GM21526 (cell line): ENCODE results near the gene DNASE1L3.
"Not testable (repeated sequence)": the region's sequence is repeated elsewhere in the genome, so short reads cannot be mapped to it uniquely, and the experiment has no call there.

Source experiments
- ATAC-seq: cut with Tn5 transposase; IDR thresholded peaks from one replicate; pipeline ENCODE4 v1.9.1; 2021; ENCODE audit warnings: moderate library complexity; ENCODE audit not compliant: unreplicated experiment, low FRiP score

DNASE1L3 gene

GRCh38 chr3:58210761-58211460, at the start of gene DNASE1L3:
Gene DNASE1L3, minus strand, starts transcription at chr3:58210972. Its CDS starts 66 bp downstream, at chr3:58210906.
- ATAC-seq: no peak

- no peak for ATAC-seq
Measured at GRCh38 chr3:58260261-58260731, 49.5 kb upstream of the DNASE1L3 start.

- ATAC-seq: no peak
Measured at GRCh38 chr3:58258392-58259055, 47.8 kb upstream of the DNASE1L3 start.

GRCh38 chr3:58256511-58256910, 45.7 kb upstream of the DNASE1L3 start:
- no peak for ATAC-seq

- ATAC-seq: no peak
Measured at GRCh38 chr3:58256061-58256460, 45.3 kb upstream of the DNASE1L3 start.

GRCh38 chr3:58254144-58254543, 43.4 kb upstream of the DNASE1L3 start:
- no peak for ATAC-seq

GRCh38 chr3:58251631-58252035, 40.9 kb upstream of the DNASE1L3 start:
- no peak for ATAC-seq

GRCh38 chr3:58250093-58250707, 39.4 kb upstream of the DNASE1L3 start:
- ATAC-seq: no peak

GRCh38 chr3:58249358-58250092, 38.8 kb upstream of the DNASE1L3 start:
- no peak for ATAC-seq

- ATAC-seq: no peak
Measured at GRCh38 chr3:58246148-58247047, 35.6 kb upstream of the DNASE1L3 start.

- ATAC-seq: no peak
Measured at GRCh38 chr3:58243976-58244585, 33.3 kb upstream of the DNASE1L3 start.

- ATAC-seq: not testable (repeated sequence)
Measured at GRCh38 chr3:58242860-58243259, 32.1 kb upstream of the DNASE1L3 start.

GRCh38 chr3:58242340-58242739, 31.6 kb upstream of the DNASE1L3 start:
- ATAC-seq: no peak

- ATAC-seq: no peak
Measured at GRCh38 chr3:58241306-58242044, 30.7 kb upstream of the DNASE1L3 start.

GRCh38 chr3:58238830-58239229, 28.1 kb upstream of the DNASE1L3 start:
- no peak for ATAC-seq

GRCh38 chr3:58237941-58238681, 27.3 kb upstream of the DNASE1L3 start:
- ATAC-seq: peak; percentile 44

- peak; percentile 67 for ATAC-seq
Measured at GRCh38 chr3:58237238-58237940, 26.6 kb upstream of the DNASE1L3 start, which contains the start of gene ABHD6. Gene ABHD6, plus strand, starts transcription at chr3:58237792. Its CDS starts 18,795 bp downstream, at chr3:58256587.
